SU-DHL-6 (cell line): Measurements from ENCODE around the gene EZR.

ENCODE experiments used
- EZH2phosphoT487 ChIP-seq: fragments of 200-600 bp; sonication (generic), shearing (Covaris generic); conservative IDR thresholded peaks from 2 replicates; pipeline ENCODE4 v1.6.1; 2018; ENCODE audit warnings: mild to moderate bottlenecking, antibody characterized with exemption, low read length, moderate library complexity, mixed read lengths
- TF ChIP-seq, protein P1 (sequence below): fragments of 200-600 bp; sonication (generic); IDR thresholded peaks from one replicate; pipeline ENCODE4 v1.5.1; 2017; ENCODE audit warnings: antibody characterized with exemption, mild to moderate bottlenecking, low read length, moderate library complexity; ENCODE audit not compliant: insufficient read depth, poor library complexity, severe bottlenecking

DNA sequence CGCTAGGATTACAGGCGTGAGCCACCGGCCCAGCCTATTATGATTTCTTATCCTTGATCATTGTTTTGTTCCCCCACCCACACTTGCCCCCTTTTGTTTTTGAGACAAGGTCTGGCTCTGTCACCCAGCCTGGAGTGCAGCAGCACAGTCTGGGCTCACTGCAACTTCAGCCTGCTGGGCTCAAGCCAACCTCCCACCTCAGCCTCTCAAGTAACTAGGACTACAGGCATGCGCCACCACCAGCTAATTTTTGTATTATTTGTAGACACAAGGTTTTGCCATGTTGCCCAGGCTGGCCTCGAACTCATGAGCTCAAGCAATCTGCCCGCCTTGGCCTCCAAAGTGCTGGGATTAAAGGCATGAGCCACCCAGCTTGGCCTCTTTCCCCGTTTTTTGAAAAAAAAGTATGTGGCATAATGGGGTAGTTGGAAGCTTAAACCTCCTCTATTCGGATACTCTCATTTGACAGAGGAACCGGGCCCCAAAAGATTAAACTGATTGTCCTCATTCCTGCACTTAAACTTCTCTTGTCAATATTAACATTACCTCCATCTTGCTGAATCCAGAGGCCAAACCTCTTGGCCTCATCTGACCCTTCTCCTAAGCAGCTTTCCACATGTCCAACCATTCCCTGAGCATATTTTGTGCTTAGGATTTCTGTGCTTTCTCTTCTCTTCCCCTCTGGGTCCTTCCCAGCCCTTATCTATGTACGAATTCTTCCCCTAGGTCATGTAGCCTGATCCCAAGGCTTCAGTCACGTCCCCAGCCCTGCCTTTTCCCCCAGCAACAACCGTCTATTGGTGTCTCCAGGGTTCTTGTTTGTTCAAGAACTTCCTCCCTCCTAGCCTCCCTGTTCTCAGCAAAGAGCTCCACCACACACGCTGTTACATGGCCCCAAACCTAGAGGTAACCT, 6.1 kb upstream of the EZR start:
- TF ChIP-seq, protein P1, sequence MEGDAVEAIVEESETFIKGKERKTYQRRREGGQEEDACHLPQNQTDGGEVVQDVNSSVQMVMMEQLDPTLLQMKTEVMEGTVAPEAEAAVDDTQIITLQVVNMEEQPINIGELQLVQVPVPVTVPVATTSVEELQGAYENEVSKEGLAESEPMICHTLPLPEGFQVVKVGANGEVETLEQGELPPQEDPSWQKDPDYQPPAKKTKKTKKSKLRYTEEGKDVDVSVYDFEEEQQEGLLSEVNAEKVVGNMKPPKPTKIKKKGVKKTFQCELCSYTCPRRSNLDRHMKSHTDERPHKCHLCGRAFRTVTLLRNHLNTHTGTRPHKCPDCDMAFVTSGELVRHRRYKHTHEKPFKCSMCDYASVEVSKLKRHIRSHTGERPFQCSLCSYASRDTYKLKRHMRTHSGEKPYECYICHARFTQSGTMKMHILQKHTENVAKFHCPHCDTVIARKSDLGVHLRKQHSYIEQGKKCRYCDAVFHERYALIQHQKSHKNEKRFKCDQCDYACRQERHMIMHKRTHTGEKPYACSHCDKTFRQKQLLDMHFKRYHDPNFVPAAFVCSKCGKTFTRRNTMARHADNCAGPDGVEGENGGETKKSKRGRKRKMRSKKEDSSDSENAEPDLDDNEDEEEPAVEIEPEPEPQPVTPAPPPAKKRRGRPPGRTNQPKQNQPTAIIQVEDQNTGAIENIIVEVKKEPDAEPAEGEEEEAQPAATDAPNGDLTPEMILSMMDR: no peak
- TF ChIP-seq EZH2phosphoT487: no peak
